Neuronal stem cell (in vitro differentiated cells): ENCODE results near the gene C3orf22.

Experiments used
- DNase-seq: peaks from one replicate; pipeline ENCODE4 v3.0.0-alpha.2; 2013; ENCODE audit warnings: low spot score
- H2AFZ ChIP-seq: one replicate; pipeline ENCODE4 v1.6.1; 2013; ENCODE audit warnings: mild to moderate bottlenecking, low read length, inconsistent platforms
- H2AK5ac ChIP-seq: 2 replicates; pipeline ENCODE4 v1.6.1; 2013; ENCODE audit warnings: low read depth, mild to moderate bottlenecking, inconsistent platforms, low read length, moderate library complexity, mixed read lengths
- H2BK120ac ChIP-seq: 2 replicates; pipeline ENCODE4 v1.6.1; 2013; ENCODE audit warnings: low read depth, mild to moderate bottlenecking, inconsistent platforms, low read length, moderate library complexity, mixed read lengths
- H2BK12ac ChIP-seq: one replicate; pipeline ENCODE4 v1.6.1; 2013; ENCODE audit warnings: low read length, inconsistent platforms
- H2BK15ac ChIP-seq: 2 replicates; pipeline ENCODE4 v1.6.1; 2013; ENCODE audit warnings: mild to moderate bottlenecking, low read length, inconsistent platforms, mixed read lengths
- H2BK5ac ChIP-seq: one replicate; pipeline ENCODE4 v1.6.1; 2013; ENCODE audit warnings: inconsistent platforms, mild to moderate bottlenecking, low read length, moderate library complexity
- H3K14ac ChIP-seq: one replicate; pipeline ENCODE4 v1.6.1; 2013; ENCODE audit warnings: low read length, inconsistent platforms
- H3K18ac ChIP-seq: 2 replicates; pipeline ENCODE4 v1.6.1; 2013; ENCODE audit warnings: low read length, inconsistent platforms
- H3K23ac ChIP-seq: 2 replicates; pipeline ENCODE4 v1.6.1; 2013; ENCODE audit warnings: low read depth, mild to moderate bottlenecking, mixed read lengths, low read length, inconsistent platforms; ENCODE audit not compliant: poor library complexity
- H3K27ac ChIP-seq: replicated peaks from 3 replicates; pipeline ENCODE4 v1.5.1; 2013; ENCODE audit warnings: low read length, inconsistent platforms
- H3K27me3 ChIP-seq, 3 experiments: 2 replicates each; pipeline ENCODE4 v1.6.1; 2013; ENCODE audit warnings: low read length in 3 of 3, mild to moderate bottlenecking in 2 of 3, inconsistent platforms in 1 of 3, low read depth in 1 of 3, mixed read lengths in 1 of 3, moderate library complexity in 1 of 3; ENCODE audit not compliant: control insufficient read depth in 3 of 3, insufficient read depth in 3 of 3
- H3K36me3 ChIP-seq, 2 donors: replicated peaks in 1 of 2; 2 replicates each; pipeline ENCODE4 v1.6.1; 2013; ENCODE audit warnings: low read length in 2 of 2; ENCODE audit not compliant: control insufficient read depth in 2 of 2, insufficient read depth in 2 of 2
- H3K4ac ChIP-seq: 2 replicates; pipeline ENCODE4 v1.6.1; 2013; ENCODE audit warnings: inconsistent platforms, mild to moderate bottlenecking, low read length, moderate library complexity
- H3K4me1 ChIP-seq, 2 donors: 1 replicate in 1 of 2; 2 replicates in 1 of 2; pipeline ENCODE4 v1.6.1; 2013; ENCODE audit warnings: low read length in 2 of 2, low read depth in 1 of 2; ENCODE audit not compliant: control insufficient read depth in 2 of 2, insufficient read depth in 1 of 2
- H3K4me2 ChIP-seq: one replicate; pipeline ENCODE4 v1.6.1; 2013; ENCODE audit warnings: mild to moderate bottlenecking, low read length, inconsistent platforms; ENCODE audit not compliant: insufficient read depth, poor library complexity, severe bottlenecking
- H3K4me3 ChIP-seq, 2 donors: 2 replicates each; pipeline ENCODE4 v1.5.1; 2013; ENCODE audit warnings: low read length in 2 of 2, mild to moderate bottlenecking in 2 of 2, inconsistent platforms in 1 of 2, moderate library complexity in 1 of 2
- H3K79me1 ChIP-seq: one replicate; pipeline ENCODE4 v1.6.1; 2013; ENCODE audit warnings: low read depth, mild to moderate bottlenecking, inconsistent platforms, low read length, moderate library complexity
- H3K9ac ChIP-seq: one replicate; pipeline ENCODE4 v1.6.1; 2013; ENCODE audit warnings: mild to moderate bottlenecking, low read depth, low read length, inconsistent platforms; ENCODE audit not compliant: poor library complexity
- H3K9me3 ChIP-seq, 2 donors: replicated peaks in 1 of 2; 2 replicates each; pipeline versions ENCODE3 to v1.6.1; 2013; ENCODE audit warnings: low read length in 2 of 2, mild to moderate bottlenecking in 2 of 2, inconsistent platforms in 1 of 2, low read depth in 1 of 2, mixed read lengths in 1 of 2, moderate library complexity in 1 of 2; ENCODE audit not compliant: control insufficient read depth in 2 of 2, insufficient read depth in 1 of 2
- H4K8ac ChIP-seq: one replicate; pipeline ENCODE4 v1.6.1; 2013; ENCODE audit warnings: low read depth, mild to moderate bottlenecking, inconsistent platforms, low read length, moderate library complexity
- H4K91ac ChIP-seq: one replicate; pipeline ENCODE4 v1.6.1; 2013; ENCODE audit warnings: low read length, low read depth, mild to moderate bottlenecking, inconsistent platforms; ENCODE audit not compliant: poor library complexity
- WGBS, 2 donors: extraction: QIAGEN DNeasy Blood & Tissue Kit; methylation state at CpG; one replicate each; pipeline ENCODE4 v1.1.7; 2013; ENCODE audit warnings: missing lambda C conversion rate in 2 of 2, mixed read lengths in 1 of 2; ENCODE audit not compliant: insufficient read length in 2 of 2, insufficient replicate concordance in 1 of 2; ENCODE audit errors: extremely low coverage in 2 of 2; 5-methylcytosine and 5-hydroxymethylcytosine counted together

The C3orf22 gene

DNA sequence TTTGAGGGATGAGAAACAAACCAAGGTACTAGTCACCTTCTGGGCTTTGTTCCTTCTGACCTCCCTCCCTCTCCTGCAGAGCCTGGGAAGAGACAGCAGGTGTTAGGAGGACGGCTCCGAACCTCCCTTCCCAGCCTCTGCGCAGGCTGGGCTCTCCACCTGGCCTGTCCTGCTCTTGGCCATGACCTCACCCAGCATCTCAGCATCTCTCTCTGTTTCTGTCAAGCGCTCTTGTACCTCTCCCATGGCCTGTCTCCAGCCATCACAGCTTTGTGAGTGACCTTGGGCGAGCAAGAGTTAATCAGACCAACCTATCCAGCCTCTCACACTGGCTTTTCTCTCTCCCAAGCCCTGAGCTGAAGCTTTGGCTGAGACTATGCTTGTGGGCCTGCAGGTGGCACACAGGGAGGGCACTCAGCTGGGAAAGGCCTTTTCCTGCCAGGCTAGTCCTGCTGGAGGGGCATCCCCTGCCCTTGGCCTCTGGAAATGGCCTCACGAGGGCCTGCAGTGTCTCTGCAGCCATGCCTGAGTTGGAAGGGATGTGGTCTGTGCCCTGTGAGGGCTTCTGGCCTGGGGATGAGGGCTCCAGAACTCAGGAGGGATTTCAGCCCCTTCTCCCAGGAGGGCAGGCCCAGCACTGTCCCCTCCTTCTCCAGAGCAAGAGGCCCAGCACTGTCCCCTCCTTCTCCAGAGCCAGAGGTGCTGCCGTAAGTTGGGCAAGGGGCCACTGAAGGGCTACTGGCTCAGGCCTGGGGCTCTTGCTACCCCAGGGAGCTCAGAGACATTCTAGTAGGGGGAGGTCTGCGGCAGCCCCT lies 32.7 kb downstream of the C3orf22 start:
- peaks cover 2 to 10% of the 10 kb centered on the region in 2 donors for H3K4me1 ChIP-seq
- peaks cover 0 to 79% (median 23%) of the 10 kb centered on the region in 3 experiments for H3K27me3 ChIP-seq
- no peak overlapping the region for H3K14ac ChIP-seq
- no peak overlapping the region for H2BK5ac ChIP-seq
- H3K4ac ChIP-seq: no peak overlapping the region
- H4K8ac ChIP-seq: no peak overlapping the region
- DNase-seq: no peak
- H3K4me3 ChIP-seq: no peak overlapping the region
- H3K4me2 ChIP-seq: no peak overlapping the region
- H3K79me1 ChIP-seq: peaks cover 3% of the 10 kb centered on the region
- no peak overlapping the region for H4K91ac ChIP-seq
- no peaks in the 10 kb centered on the region for H3K36me3 ChIP-seq
- no peaks in the 10 kb centered on the region for H3K9me3 ChIP-seq
- H3K23ac ChIP-seq: no peak overlapping the region
- no peak overlapping the region for H2BK15ac ChIP-seq
- H2BK12ac ChIP-seq: no peak overlapping the region
- peak overlapping the region; percentile 52 for H3K18ac ChIP-seq
- H2AFZ ChIP-seq: no peak overlapping the region
- H3K9ac ChIP-seq: no peak overlapping the region
- peak overlapping the region; percentile 32 for H2BK120ac ChIP-seq
- peak overlapping the region; percentile 86 for H2AK5ac ChIP-seq
- WGBS, 2 donors: no CpG with 5 or more reads among the region's 8 CpGs
- no peak overlapping the region for H3K27ac ChIP-seq

DNA sequence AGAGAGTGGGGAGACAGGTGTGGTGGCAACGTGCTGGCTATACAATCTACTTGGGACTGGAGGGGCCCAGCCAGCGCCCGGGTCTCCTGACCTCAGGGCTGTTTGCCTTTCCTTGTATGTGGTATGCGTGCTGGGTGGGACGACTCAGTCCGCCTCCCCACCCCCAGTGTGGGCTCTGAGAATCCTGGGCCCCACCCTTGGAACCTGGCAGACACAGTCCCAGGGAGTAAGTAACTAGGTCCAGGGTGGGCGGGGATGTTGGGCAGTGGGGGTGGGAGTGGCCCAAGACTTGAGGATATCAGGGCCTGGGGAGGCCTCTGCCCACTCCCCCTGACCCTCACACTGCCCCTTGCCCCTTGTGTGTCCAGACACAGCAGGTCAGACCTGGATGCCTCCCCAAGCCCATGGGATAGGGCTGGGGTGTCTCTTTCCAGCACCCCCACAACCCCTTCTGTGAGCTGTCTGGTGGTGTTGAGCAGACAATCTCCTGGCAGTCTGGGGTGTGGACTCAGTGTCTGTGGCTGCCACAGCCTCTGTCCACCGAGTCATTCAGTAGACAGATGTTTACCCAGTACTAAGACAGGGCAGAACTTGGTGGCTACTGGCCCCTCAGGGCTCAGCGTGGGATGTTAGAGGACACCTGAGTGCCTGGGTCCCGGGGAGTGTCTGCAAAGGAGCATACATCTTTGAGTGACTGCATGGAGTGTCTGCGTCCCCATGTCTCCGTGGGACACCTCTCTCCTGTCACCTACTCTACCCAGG lies 33.5 kb downstream of the C3orf22 start:
- WGBS, 2 donors: no CpG with 5 or more reads among the region's 12 CpGs
- Histone ChIP-seq H3K4me1 (peaks cover 2 to 10% of the 10 kb centered on the region in 2 donors), H2AK5ac (peak overlapping the region; percentile 50), H2BK12ac (no peak overlapping the region), H2BK15ac (no peak overlapping the region), H3K4me2 (no peak overlapping the region), H3K27me3 (peaks cover 0 to 76% (median 23%) of the 10 kb centered on the region in 3 experiments), H4K91ac (no peak overlapping the region), H3K18ac (no peak overlapping the region), H2BK5ac (no peak overlapping the region), H2BK120ac (no peak overlapping the region), H3K27ac (no peak overlapping the region), H3K14ac (no peak overlapping the region), H3K9ac (no peak overlapping the region), H3K4ac (no peak overlapping the region), H4K8ac (no peak overlapping the region), H3K23ac (no peak overlapping the region), H2AFZ (no peak overlapping the region), H3K36me3 (no peaks in the 10 kb centered on the region), H3K4me3 (no peak overlapping the region), H3K79me1 (peaks cover 2% of the 10 kb centered on the region), H3K9me3 (no peaks in the 10 kb centered on the region)
- no peak for DNase-seq

DNA sequence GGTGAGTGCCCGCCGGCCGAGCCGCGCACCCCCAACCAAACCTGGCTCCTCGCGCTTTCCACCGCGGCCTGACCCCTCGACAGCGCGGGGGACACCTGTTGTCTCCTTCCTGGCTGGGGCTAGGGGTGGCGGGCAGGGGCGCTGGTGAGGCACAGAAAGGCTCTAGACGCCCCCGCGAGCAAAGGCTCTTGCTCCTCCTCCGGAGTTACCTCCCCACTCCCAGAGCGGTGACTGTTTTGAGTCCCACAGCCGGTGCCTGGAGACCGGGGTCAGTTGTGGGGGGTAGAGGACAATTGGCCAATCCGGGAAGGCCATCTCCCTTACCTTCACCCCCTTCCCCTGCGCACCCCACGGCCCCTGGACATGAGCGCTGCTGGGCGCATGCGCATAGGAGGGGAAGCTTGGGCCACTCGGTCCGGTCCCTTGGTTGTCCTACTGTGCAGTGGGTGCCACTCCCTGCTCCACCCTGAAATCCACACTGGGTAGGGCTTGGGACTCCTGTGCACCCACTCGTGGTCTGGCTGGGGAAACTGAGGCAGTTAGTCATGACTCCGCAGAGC lies 34.2 kb downstream of the C3orf22 start:
- Histone ChIP-seq H2AFZ (peak overlapping the region; percentile 92), H3K9me3 (no peaks in the 10 kb centered on the region), H3K36me3 (no peaks in the 10 kb centered on the region), H4K91ac (no peak overlapping the region), H3K18ac (peak overlapping the region; percentile 98), H2AK5ac (peak overlapping the region; percentile 7), H3K23ac (no peak overlapping the region), H3K27ac (no peak overlapping the region), H3K14ac (no peak overlapping the region), H3K9ac (peak overlapping the region; percentile 85), H2BK15ac (peak overlapping the region; percentile 84), H3K27me3 (peaks cover 0 to 82% (median 23%) of the 10 kb centered on the region in 3 experiments), H4K8ac (no peak overlapping the region), H3K4me2 (peak overlapping the region; percentile 86), H2BK120ac (no peak overlapping the region), H3K4ac (no peak overlapping the region), H3K79me1 (peaks cover 2% of the 10 kb centered on the region), H3K4me1 (peaks cover 2 to 11% of the 10 kb centered on the region in 2 donors), H2BK12ac (no peak overlapping the region), H2BK5ac (peak overlapping the region; percentile 46), H3K4me3 (peak overlapping the region; percentile 36 to 79)
- no CpG with 5 or more reads among the region's 31 CpGs for WGBS, 2 donors
- DNase-seq: peak; percentile 29
